Hematopoietic multipotent progenitor cell treated with erythropoietin and hydrocortisone succinate and interleukin-3 and kit ligand, for 15 days (in vitro differentiated cells): Measurements from ENCODE around the gene LMX1B.
"Not testable (repeated sequence)": the region's sequence is repeated elsewhere in the genome, so short reads cannot be mapped to it uniquely, and the experiment has no call there.

Experiments used
- DNase-seq: peaks from one replicate; pipeline ENCODE4 v3.0.0-alpha.2; 2015; ENCODE audit warnings: low spot score

The LMX1B gene

DNA sequence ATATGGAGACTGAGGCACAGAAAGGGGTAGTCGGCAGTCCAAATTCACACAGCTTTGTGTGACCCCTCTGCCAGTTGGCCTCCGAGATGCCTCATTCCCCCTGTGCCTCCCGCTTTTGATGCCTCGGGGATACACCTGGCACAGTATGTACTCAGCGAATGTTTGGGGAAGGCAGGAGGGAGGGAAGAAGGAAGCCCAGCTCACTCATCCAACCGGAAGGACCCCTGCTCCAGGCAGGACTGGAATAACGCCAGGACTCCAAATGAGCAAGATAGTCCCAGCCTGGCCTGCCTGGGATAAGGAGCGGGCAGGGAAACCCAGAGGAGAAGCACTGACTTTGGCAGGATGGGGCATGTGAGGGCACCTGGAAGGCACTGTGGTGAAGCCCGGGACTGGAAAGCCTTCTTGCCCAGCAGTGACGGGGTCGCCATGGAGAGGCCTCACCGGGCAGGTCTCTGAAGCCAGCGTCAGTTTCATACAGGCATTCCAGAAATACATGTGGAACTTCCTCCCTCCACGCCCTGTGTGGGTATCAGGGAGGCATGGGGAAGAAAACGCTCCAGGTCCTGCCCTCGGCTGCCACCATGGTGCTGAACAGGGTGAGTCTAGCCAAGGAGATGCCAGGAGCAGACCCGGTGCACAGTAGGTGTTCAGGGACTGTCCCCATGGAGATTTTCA lies 20.3 kb downstream of the LMX1B start:
- no peak for DNase-seq

- no peak for DNase-seq
These were observed 21.3 kb downstream of the LMX1B start for GRCh38 chr9:126635061-126635460.

- DNase-seq, result no peak
These were observed 22.1 kb downstream of the LMX1B start for GRCh38 chr9:126635661-126636439.

DNA sequence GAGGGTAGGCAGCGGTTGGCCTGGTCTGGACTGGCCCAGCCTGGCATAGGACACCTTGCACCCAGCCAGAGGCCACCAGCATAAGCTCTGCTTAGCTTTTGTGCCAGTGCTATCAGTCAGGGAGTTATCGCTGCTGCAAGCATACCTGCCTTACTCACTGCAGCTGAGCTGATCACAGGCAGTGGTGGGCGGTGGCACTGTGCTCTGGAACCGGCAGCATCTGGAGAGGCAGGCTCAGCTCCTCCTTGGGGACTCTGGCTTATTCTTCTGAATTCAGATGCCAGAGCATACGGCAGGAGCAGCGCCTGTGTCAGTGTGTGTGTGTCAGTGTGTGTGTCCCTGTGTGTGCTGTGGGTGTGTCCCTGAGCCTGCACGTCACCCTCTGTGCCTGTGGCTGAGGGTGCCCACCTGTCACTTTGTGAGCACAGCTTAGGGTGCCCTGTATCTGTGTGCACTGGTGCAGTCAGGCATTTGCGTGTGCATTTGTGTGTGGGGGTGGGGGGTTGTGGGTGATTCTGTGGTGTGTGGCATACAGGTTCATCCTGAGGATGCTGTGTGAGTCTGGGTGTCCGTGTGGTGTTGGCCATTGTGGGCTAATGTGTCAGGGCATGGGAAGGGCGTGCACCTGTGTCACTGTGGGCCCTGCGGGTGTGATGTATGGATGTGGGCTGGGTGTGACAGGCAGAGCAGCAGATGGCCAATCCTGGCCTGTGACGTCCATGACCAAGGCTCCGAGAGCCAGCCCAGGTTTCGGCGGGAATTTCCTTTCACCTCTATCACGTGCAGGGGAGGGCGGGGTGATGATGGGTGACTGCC lies 23.5 kb downstream of the LMX1B start:
- no peak for DNase-seq

DNA sequence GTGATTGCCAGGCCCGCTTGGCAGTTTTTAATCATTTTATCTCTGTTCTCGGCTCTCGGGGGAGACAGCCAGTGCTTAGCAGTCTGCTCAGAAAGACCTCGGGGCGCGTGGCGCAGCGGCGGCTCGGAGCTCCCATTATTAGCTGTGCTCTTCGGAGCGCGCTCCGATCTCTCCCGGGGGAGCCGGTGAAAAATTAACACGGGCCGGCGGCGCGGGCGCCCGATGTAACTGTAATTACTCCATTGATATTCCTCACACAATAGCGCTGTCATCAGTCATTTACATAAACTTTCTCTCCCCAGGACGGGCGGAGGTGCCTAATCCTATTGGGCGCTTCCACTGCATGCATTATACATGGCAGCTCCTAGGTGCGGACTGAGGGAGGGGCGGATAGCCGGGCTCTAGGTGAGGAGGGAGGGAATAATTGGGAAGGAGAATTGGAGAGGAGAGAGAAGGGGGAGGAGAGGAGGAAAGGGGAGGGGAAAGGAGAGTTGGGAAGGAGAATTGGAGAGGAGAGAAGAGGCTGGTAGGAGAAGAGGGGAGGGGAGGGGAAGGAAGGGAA lies 24.9 kb downstream of the LMX1B start:
- no peak for DNase-seq

GRCh38 chr9:126639318-126640000 lies 25.7 kb downstream of the LMX1B start:
- DNase-seq, result no peak

- DNase-seq, result no peak
These were observed 27.6 kb downstream of the LMX1B start for GRCh38 chr9:126641118-126641851.

DNA sequence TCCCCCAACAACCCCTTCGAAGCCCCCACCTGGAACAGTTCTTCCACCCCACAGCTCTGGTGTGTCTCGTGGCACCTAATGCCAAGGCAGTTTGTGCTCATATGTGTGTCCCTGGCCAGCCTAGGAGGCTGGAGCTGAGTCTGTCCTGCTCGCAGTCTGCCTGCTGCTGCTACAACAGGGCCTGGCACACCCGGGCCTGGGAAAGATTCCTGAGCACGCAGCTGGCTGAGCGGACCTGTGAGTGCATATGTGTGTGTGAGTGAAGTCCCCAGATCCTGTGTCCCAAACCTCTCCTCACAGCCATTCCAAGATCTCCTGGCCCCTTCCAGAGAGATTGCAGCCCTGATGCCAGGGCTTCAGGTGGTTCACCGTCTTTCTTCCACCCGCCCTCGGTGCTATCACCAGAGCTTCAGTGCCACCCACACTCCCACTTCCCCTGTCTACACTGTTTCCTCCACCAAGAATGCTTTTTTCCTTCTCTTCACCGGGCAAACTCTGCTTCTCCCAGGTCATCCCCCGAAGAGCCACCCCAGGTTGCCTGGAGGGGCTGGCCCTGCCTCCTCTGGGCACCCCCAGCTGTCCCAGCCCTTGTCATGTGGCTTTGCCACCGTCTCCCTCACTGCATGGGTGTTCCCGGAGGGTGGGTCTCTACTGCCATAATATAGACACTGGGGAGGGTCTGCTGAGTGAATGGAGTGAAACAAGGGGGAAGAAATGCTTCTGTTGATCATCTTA lies 28.4 kb downstream of the LMX1B start:
- no peak for DNase-seq

DNA sequence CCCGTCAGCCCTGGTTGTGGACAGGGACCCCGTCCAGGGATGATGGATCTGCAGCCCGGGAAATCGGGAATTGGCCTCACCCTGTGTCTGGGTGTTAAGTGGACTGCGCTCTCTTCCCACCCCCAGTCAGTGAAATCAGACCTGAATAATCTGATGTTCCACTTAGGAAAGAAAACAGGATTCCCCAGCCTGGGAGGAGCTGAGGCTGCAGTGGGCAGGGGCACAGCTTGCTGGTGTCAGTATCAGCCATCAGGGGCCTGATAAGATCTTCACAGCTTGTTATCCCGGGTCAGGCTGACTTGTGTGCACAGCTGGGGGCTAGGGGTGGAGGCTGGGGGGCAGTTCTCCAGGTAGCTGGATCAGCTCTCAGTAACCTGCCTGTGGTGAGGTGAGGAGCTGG lies 29.1 kb downstream of the LMX1B start:
- DNase-seq, result no peak

DNA sequence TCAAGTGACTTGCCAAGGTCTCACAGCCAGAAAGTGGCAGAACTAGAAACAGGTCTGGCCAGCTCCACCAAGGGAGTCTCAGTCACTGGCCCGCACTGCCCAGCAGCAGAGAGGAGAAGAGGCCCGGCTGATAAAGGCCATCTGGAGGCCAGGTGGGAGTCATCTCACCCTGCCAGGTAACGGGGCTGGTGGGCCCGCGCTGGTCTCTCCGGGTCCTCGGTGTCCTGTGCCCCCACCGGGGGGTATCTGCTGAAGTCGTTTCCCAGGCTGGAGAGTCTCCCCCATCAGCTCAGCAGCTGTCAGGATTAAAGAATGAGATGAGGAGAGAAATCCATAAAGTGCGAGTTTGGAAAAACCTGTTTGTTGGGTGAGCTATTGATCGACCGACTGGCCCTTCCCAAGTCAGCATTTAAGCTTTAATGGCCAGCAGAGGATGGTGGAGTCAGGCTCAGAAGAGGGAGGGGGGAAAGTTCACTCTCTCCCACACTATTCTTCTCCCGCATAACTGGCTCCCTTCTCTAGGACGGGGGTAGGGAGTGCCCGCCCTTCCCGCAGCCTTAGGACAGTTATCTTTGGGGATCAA lies 30.3 kb downstream of the LMX1B start:
- no peak for DNase-seq

- DNase-seq, result no peak
These were observed 32.4 kb downstream of the LMX1B start for GRCh38 chr9:126646162-126646561.

GRCh38 chr9:126647585-126648411 lies 34.1 kb downstream of the LMX1B start:
- DNase-seq, result no peak

DNA sequence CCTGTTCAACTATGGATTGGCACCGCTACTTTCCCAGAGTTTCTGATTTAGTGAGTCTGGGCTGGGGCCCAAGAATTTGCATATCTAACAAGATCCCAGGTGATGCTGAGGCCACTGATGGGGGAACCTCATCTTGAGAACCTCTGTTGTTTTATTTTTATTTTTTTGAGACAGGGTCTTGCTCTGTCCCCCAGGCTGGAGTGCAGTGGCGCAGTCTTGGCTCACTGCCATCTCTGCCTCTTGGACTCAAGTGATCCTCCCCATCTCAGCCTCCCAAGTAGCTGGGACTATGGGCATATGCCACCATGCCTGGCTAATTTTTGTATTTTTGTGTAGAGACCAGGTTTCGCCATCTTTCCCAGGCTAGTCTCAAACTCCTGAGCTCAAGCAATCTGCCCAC lies 35.7 kb downstream of the LMX1B start:
- no peak for DNase-seq

DNA sequence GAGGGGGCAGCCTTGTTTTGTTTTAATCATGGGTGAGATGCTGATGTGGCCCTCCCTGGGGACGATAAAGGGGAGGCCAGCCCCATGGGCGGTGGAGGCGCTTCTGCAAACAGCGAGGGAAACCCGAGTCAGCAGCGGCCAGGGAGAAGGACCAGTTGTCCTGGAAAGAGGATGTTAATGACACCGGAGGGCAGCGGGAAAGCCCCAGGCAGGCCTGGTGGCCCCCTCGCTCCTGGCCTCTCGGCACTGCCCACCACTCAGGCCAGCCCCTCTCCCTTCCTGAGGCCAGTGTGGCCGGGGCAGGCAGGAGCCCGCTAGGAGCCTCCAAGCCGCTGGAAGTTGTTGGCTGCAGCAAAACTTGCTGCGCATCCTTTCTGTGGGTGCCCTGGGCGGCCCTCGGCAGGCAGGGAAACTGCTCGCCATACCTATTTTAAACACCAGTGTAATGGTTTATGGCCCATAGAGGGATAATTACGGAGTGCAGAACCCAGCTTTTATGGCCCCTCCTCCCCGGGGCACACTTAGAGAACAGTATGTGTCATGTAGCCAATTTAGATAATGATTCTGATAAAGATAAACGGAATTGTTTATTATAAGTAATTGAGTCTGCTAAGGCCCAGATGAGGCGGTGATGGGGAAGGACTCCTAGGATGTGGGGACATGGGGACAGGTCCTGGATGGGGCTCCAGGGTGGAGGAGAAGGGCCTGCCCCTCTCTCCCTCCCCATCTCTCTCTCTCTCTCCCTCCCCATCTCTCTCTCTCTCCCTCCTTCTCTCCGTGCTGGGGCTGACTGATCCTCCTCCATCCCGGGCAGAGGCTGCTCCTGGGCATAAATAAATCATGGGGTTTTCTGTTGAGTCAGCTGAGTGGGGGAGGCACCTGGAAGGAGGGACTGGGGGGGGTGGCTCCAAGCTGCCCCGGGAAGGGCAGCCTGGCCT lies 36.9 kb downstream of the LMX1B start:
- DNase-seq, result no peak

DNA sequence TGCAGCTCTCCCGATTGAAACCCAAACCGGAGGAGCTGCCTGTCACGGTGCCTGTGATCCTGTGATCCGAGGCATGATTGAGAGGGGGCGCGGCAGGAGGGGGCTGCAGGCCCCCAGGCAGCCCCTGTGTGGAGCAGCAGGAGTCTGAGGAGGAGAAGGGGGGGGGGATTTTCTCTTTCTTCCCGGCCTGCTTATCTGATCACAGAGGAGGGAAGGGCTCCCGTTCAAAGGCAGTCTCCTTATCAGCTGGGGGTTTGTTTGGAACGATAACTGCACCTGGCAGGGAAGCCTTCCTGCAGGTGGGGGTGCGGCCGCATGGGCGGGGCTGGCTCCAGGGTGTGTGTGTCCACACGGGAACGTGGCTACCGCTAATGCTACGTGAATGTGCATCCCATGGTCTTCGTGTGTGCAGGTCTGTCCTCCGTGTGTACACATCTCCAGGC lies 38.4 kb downstream of the LMX1B start:
- DNase-seq, result no peak

DNA sequence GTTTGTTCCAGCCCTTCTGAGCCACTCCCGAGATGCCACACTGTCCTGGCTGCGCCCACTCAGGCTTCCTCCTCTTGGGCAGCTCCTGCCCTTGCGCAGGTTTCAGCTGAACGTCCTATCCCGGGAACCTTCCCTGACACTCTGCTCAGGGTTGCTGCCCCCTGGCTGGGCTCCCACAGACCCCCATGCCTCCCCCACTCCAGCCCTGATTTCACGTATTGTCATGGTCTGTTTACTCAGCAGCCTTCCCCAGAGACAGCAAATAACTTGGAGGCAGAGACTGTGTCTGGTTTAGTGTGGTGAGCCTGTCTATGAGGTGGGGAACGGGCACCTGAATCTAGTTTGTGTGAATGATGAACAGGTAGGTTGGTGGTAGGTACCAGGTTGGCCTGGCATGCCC lies 40.4 kb downstream of the LMX1B start:
- DNase-seq, result no peak

DNA sequence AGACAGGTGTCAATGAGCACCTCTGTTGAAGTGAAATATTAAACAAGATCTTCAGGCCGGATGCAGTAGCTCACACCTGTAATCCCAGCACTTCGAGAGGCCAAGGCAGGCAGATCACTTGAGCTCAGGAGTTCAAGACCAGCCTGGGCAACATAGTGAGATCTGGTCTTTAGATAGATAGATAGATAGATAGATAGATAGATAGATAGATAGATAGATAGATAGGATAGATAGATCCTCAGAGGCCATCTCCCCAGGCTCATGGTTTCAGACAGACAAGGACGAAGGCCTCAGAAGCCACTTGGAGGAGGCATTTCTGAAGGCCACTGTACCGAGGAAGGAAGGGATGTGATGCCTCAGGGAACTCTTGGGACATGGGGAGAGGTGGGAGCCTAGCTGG lies 42.5 kb downstream of the LMX1B start:
- DNase-seq, result not testable (repeated sequence)

DNA sequence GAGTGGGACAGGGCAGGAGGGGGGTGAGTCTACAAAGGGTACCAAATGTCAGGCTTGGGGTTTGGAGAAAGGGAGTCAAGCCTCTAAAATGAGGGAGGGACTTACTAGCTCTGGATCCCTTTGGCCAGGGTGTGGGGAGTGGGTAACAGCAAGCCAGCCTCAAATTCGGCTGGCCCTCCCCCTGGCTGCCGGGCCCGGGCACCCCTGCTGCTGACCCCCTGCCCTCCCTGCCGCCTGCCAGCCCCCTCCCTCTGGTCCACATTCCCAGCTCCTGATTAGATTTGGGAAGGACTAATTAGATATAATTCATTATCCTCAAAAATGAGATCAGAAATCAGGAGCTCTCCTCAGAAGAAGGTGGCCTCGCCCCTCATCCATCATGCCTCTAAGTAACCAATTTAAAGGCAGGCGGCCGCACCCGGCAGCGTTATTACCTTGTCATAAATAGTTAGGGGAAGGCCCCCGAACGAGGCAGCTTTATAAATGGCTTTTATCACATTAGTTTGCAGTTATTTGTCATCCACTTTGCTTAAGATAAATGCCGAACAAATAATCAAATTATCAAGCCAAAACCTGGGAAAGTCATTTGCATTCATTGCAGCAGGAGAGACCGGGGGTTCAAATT lies 44.6 kb downstream of the LMX1B start:
- DNase-seq, result no peak
